ENCODE measurements around the gene PEAR1.

PEAR1 gene

DNA sequence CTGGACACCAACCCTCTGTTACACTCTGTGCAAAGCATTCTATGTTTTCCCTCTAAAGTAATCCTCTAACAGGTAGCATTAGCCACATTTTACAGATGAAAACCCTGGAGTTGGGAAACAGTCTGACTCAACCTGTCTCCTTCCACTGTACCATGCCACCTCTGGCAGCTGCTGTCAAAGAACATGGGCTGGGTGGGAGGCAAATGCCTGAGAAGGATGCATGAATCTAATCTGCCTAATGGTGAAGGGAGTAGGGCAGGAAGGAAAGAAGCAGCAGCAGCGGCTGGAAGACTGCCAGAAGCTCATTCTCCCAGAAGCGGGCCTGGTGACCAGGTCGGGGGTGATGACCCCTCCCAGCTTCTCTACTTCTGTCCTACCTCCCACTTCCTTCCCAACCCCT, 48.7 kb downstream of the PEAR1 start:
- no peak for DNase-seq (ENCODE audit: low spot score)

DNA sequence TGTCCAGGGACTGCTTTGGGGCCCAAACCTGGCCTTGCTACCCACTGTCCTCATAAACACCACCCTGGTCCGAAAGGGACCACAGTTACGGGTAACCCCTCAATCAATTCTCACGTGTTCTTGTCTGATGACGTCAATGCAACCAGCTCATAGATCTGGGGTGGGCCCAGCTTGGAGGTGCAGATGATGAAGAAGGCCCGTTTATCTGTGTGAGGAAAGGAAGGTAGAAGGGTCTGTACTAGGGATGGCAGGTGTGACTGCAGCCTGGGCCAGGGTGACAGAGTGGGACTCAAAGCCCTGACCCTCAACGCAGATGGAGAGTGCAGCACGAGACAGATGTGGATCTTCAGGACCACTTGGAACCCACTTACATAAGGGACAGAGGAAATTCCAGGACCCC, 49.1 kb downstream of the PEAR1 start:
- DNase-seq (ENCODE audit: low spot score), result no peak

- DNase-seq (ENCODE audit: low spot score), result no peak
Measured at GRCh38 chr1:156943756-156944155, 50.2 kb downstream of the PEAR1 start.

- DNase-seq (ENCODE audit: low spot score), result no peak
Measured at GRCh38 chr1:156944268-156944667, 50.8 kb downstream of the PEAR1 start.

- no peak for DNase-seq (ENCODE audit: low spot score)
Measured at GRCh38 chr1:156944848-156945247, 51.3 kb downstream of the PEAR1 start.

- DNase-seq (ENCODE audit: low spot score), result no peak
Measured at GRCh38 chr1:156945881-156946661, 52.6 kb downstream of the PEAR1 start.

GRCh38 chr1:156947127-156947526, 53.6 kb downstream of the PEAR1 start:
- no peak for DNase-seq (ENCODE audit: low spot score)

DNA sequence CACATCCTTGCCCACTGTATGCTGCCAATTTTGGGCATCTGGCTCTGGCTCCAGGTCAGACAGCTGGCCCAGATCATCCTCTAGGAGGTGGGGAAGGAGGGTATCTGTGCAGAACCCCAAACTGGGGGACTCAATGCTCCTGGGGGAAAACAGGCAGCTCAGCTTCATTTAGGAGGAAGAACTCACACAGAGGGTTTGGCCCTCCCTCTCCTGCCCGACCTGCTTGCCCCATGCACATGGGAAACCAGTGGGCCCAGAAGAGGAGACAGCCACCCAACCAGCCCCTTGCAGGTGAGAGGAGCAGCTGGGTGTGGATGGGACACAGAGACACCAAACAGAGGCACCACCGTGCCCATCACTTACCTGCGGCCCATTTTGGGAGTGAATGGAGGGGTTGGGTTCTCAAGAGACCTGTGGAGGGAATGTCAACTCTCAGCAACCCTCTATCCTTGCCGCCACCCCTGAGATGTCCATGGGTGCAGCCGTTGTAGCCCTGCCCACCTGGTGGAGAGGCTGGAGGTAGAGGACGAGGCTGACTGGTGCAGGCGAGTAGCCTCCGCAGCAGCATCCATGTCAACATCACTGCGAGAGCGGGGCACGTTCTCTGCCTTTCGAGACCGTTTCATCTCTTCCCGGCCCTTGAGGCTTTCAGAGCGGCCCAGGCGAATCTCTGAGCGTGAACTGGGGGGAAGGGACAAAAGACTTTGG, 54.5 kb downstream of the PEAR1 start:
- DNase-seq (ENCODE audit: low spot score), result no peak

- no peak for DNase-seq (ENCODE audit: low spot score)
Measured at GRCh38 chr1:156948708-156949107, 55.2 kb downstream of the PEAR1 start.

- no peak for DNase-seq (ENCODE audit: low spot score)
Measured at GRCh38 chr1:156949127-156949526, 55.6 kb downstream of the PEAR1 start.

- DNase-seq (ENCODE audit: low spot score), result no peak
Measured at GRCh38 chr1:156951371-156951770, 57.9 kb downstream of the PEAR1 start.

- DNase-seq (ENCODE audit: low spot score), result no peak
Measured at GRCh38 chr1:156953571-156953970, 60.1 kb downstream of the PEAR1 start.

GRCh38 chr1:156956333-156956732, 62.8 kb downstream of the PEAR1 start:
- DNase-seq (ENCODE audit: low spot score), result no peak

DNA sequence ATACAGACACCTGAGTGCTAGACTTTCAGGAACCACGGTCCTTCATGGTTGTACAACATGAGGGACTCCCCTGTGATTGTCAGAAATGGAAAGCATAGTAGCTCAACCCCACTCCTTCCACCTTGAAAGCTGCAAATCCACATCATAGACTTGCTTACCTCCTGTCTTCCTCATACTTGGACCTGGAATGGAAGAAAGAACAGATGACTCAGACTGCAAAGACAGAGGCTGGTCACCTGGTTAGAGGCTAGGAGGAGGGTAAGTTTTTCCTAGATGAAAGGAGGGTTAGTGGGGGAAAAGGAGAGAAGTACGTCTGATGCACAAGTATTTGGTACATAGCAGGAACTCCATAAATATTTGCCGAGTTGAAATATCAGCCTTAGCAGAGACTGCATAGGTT, 64.1 kb downstream of the PEAR1 start:
- no peak for DNase-seq (ENCODE audit: low spot score)

DNA sequence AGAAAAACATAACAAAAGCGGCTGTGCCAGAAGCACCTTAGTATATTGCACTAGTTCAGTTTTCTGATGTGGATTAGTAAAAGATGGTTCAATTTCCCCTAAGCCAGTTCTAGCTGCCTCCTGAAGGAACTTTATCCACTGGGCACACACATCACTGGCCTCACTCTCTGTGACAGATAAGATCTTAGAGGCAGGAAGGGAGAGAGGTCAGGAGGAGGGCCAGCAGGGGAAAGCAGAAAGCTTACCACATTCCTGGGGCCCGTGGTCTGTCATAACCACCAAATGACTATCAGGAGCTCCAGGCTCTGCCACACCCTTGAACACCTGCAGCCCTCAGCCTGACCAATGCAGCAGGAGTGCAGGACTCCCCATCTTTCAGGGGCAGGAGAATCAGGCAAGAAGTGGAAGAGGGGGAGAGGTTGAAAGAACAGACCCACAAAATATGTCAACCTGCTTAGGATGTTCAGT, 64.8 kb downstream of the PEAR1 start:
- DNase-seq (ENCODE audit: low spot score), result no peak

DNA sequence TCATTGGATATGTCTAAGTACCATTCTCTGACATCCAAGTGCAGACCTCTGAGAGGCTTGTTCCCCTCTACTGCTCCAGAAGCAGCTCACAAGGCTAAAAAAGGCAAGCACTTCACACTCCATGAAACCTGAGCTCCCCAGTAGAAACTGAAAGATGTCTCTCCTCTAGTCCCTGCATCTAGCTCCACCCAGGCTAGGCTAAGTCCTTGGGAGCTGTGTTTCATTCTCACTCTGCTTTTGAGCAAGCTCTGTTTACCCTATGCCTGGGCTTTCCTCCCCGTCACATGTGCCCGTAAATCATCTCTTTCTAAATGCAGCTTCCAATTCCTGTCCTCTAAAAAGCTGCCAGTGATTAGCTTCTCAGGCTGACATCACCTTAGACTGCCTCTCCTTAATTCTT, 65.9 kb downstream of the PEAR1 start:
- DNase-seq (ENCODE audit: low spot score), result no peak

DNA sequence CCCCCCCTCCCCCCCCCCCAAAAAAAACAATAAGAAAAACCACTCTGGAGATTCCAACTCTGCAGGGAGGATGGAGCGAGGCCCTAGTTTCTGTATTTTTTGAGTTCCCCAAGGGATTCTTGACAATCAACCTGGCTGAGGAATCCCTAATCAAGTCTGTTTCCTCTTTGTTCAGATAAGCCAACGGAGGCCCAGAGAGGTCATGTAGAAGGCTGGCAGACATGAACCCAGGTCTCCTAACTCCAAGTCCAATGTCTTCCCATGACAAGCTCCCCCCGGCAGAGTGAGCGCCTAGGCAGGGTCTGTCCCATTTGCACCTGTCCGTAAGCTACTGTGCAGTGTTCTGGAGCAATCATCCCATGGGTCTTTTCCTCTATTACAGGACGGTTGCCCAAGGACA, 66.4 kb downstream of the PEAR1 start:
- DNase-seq (ENCODE audit: low spot score), result no peak

GRCh38 chr1:156961709-156962108, 68.2 kb downstream of the PEAR1 start:
- DNase-seq (ENCODE audit: low spot score), result no peak

- no peak for DNase-seq (ENCODE audit: low spot score)
Measured at GRCh38 chr1:156963621-156964020, 70.1 kb downstream of the PEAR1 start.

DNA sequence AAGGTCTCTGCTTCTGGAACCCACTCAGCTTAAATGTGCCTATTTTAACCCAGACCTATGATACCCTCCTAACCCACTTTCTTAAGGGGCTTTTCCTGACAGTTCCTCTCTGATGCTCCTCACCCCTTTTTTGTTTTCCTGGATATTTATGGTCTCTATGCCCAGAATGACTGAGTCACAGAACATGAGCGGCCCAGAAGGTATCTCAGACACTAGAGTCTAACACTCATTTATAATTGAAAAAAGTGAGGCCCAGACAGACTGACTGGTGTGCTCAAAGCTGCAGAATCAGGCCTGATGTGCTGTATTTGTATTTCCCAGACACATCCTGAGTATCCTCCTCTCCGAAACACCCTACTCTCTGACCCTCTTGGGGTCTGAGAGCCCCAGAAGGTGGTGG, 70.9 kb downstream of the PEAR1 start:
- no peak for DNase-seq (ENCODE audit: low spot score)
